WTC11 (cell line): ENCODE results near the gene NR1D1. TPM values are rescaled to one million over a fixed set of nuclear protein-coding genes. Genes with fewer than 3 reads are reported as not detected.

ENCODE experiments used
- ATAC-seq: fragments of 200-7000 bp; cut with Tn5 transposase; 2 replicates; pipeline ENCODE4 v1.10.0; 2021; ENCODE audit warnings: mild to moderate bottlenecking, moderate library complexity
- CTCF ChIA-PET: fragments of 300-600 bp; sonication (Branson Sonifier 250); formaldehyde crosslinking; loops from one replicate; lab custom pipeline; 2021; ENCODE audit warnings: antibody characterized with exemption; lab: Charles Lee
- POLR2A ChIA-PET: fragments of 350-600 bp; sonication (Branson Sonifier 250); formaldehyde crosslinking; loops from one replicate; lab custom pipeline; 2021; ENCODE audit warnings: antibody characterized with exemption; lab: Charles Lee
- DNase-seq: peaks from one replicate; pipeline ENCODE4 v3.0.0; 2021; ENCODE audit warnings: low spot score
- H3K27ac Mint-ChIP-seq: 2 replicates; pipeline ENCODE4 v1.8.0; 2021; ENCODE audit warnings: mixed read lengths
- H3K27me3 Mint-ChIP-seq: 2 replicates; pipeline ENCODE4 v1.8.0; 2021; ENCODE audit warnings: low read depth, mild to moderate bottlenecking, moderate library complexity, mixed read lengths
- H3K36me3 Mint-ChIP-seq: 2 replicates; pipeline ENCODE4 v1.8.0; 2021; ENCODE audit warnings: mixed read lengths
- H3K4me1 Mint-ChIP-seq: 2 replicates; pipeline ENCODE4 v1.8.0; 2022; ENCODE audit warnings: mixed read lengths
- H3K4me3 Mint-ChIP-seq: 2 replicates; pipeline ENCODE4 v1.8.0; 2021; ENCODE audit warnings: mild to moderate bottlenecking, moderate library complexity, mixed read lengths
- H3K9me3 Mint-ChIP-seq: 2 replicates; pipeline ENCODE4 v1.8.0; 2021; ENCODE audit warnings: mixed read lengths
- ATF6 ChIP-seq: sonication (generic); formaldehyde crosslinking; IDR thresholded peaks from 2 replicates; pipeline ENCODE4 v1.8.1; 2023; ENCODE audit warnings: mild to moderate bottlenecking, missing genetic modification reagents
- CBFB ChIP-seq: sonication (generic); formaldehyde crosslinking; IDR thresholded peaks from 2 replicates; pipeline ENCODE4 v1.8.1; 2022; ENCODE audit warnings: mild to moderate bottlenecking, low read depth, missing genetic modification reagents
- CDX4 ChIP-seq: fragments of 250-450 bp; sonication (Bioruptor Pico); IDR thresholded peaks from 2 replicates; pipeline ENCODE4 v1.9.0; 2021; ENCODE audit warnings: moderate library complexity, mild to moderate bottlenecking, inconsistent platforms, borderline replicate concordance
- CREB1 ChIP-seq: sonication (generic); formaldehyde crosslinking; IDR thresholded peaks from 2 replicates; pipeline ENCODE4 v1.8.0; 2023; ENCODE audit warnings: mild to moderate bottlenecking, missing genetic modification reagents
- CREM ChIP-seq: sonication (generic); formaldehyde crosslinking; IDR thresholded peaks from 2 replicates; pipeline ENCODE4 v1.8.1; 2022; ENCODE audit warnings: mild to moderate bottlenecking, missing genetic modification reagents, moderate library complexity
- EMX1 ChIP-seq: fragments of 250-450 bp; sonication (Bioruptor Pico); IDR thresholded peaks from 2 replicates; pipeline ENCODE4 v1.8.0; 2021; ENCODE audit warnings: mild to moderate bottlenecking
- FOXJ3 ChIP-seq: sonication (generic); formaldehyde crosslinking; IDR thresholded peaks from 2 replicates; pipeline ENCODE4 v1.9.0; 2021; ENCODE audit warnings: missing genetic modification reagents, mild to moderate bottlenecking, borderline replicate concordance
- FOXP1 ChIP-seq: sonication (generic); formaldehyde crosslinking; IDR thresholded peaks from 2 replicates; pipeline ENCODE4 v1.8.0; 2022; ENCODE audit warnings: missing genetic modification reagents, mild to moderate bottlenecking, moderate library complexity, borderline replicate concordance
- JUN ChIP-seq: sonication (generic); formaldehyde crosslinking; IDR thresholded peaks from 2 replicates; pipeline ENCODE4 v1.8.0; 2023; ENCODE audit warnings: mild to moderate bottlenecking, missing genetic modification reagents
- KAT7 ChIP-seq: sonication (generic); formaldehyde crosslinking; IDR thresholded peaks from 2 replicates; pipeline ENCODE4 v1.8.1; 2023; ENCODE audit warnings: missing genetic modification reagents, mild to moderate bottlenecking, borderline replicate concordance
- NFYB ChIP-seq: sonication (generic); formaldehyde crosslinking; conservative IDR thresholded peaks from 2 replicates; pipeline ENCODE4 v1.8.0; 2022; ENCODE audit warnings: low read depth, missing genetic modification reagents
- NR3C1 ChIP-seq: sonication (generic); formaldehyde crosslinking; conservative IDR thresholded peaks from 2 replicates; pipeline ENCODE4 v1.8.1; 2023; ENCODE audit warnings: low read depth, mild to moderate bottlenecking, missing genetic modification reagents
- PREB ChIP-seq: sonication (generic); formaldehyde crosslinking; IDR thresholded peaks from 2 replicates; pipeline ENCODE4 v1.8.1; 2022; ENCODE audit warnings: mild to moderate bottlenecking, missing genetic modification reagents, moderate library complexity, borderline replicate concordance
- TEAD4 ChIP-seq: sonication (generic); formaldehyde crosslinking; IDR thresholded peaks from 2 replicates; pipeline ENCODE4 v1.8.0; 2022; ENCODE audit warnings: mild to moderate bottlenecking, missing genetic modification reagents
- USF2 ChIP-seq: sonication (generic); formaldehyde crosslinking; IDR thresholded peaks from 2 replicates; pipeline ENCODE4 v1.8.1; 2023; ENCODE audit warnings: mild to moderate bottlenecking, missing genetic modification reagents, moderate library complexity
- ZNF138 ChIP-seq: sonication (generic); formaldehyde crosslinking; conservative IDR thresholded peaks from 2 replicates; pipeline ENCODE4 v1.8.1; 2022; ENCODE audit warnings: mild to moderate bottlenecking, moderate library complexity, missing genetic modification reagents
- ZNF263 ChIP-seq: sonication (generic); formaldehyde crosslinking; IDR thresholded peaks from 2 replicates; pipeline ENCODE4 v1.8.1; 2022; ENCODE audit warnings: low read depth, mild to moderate bottlenecking, moderate library complexity, missing genetic modification reagents
- total RNA-seq: library from RNA; stranded (reverse); gene quantifications from 3 replicates; pipeline ENCODE4 v1.2.3, GENCODE V29; 2021
- TF ChIP-seq, protein P1 (sequence below): sonication (generic); formaldehyde crosslinking; IDR thresholded peaks from 2 replicates; pipeline ENCODE4 v1.8.1; 2022; ENCODE audit warnings: missing genetic modification reagents, borderline replicate concordance
- TF ChIP-seq, protein P2 (sequence below): fragments of 200-600 bp; IDR thresholded peaks from 2 replicates; pipeline ENCODE4 v1.8.0; 2022; ENCODE audit warnings: antibody characterized with exemption
- TF ChIP-seq, protein P3 (sequence below): sonication (generic); formaldehyde crosslinking; IDR thresholded peaks from 2 replicates; pipeline ENCODE4 v1.8.0; 2022; ENCODE audit warnings: mild to moderate bottlenecking, missing genetic modification reagents

NR1D1 gene
- total RNA-seq, 1 experiment from 2014 or later = 5.6 TPM

DNA sequence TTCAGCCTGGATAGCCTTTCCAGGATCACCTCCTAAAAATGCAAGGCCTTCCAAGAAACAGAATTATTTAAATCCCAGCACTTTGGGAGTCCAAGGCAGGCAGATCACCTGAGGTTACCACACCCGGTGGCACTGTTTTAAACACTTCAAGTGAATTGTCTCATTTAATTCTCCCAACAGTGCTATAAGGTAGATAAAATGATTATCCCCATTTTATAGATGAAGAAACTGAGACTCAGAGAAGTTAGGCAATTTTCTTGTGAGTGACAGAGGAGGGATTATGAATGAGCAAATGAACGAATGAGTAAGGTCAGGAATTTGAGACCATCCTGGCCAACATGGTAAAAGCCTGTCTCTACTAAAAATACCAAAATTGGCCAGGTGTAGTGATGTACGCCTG, 20.8 kb downstream of the NR1D1 start:
- ATAC-seq (no peak), DNase-seq (no peak)
- Mint-ChIP-seq H3K9me3 (no peaks in the 10 kb centered on the region), H3K27me3 (no peaks in the 10 kb centered on the region), H3K36me3 (0 out of 2 replicates have a peak, but pooled peaks cover 2% of the 10 kb centered on the region), H3K27ac (no peak overlapping the region), H3K4me3 (no peak overlapping the region), H3K4me1 (peaks cover 17% of the 10 kb centered on the region)
- POLR2A ChIA-PET = no interaction called here
- CTCF ChIA-PET = interaction anchor here (1.2 to 7.3 kb wide), 2 partner anchors 43 to 52 kb away, joined by 3 to 193 read pairs; no protein-coding TSS in a partner anchor
- TF ChIP-seq TEAD4 (no peak), CREB1 (CRISPR knock-in tag) (no peak), KAT7 (CRISPR knock-in tag) (no peak), NR3C1 (no peak), CBFB (CRISPR knock-in tag) (no peak), FOXJ3 (CRISPR knock-in tag) (no peak), USF2 (CRISPR knock-in tag) (no peak), ZNF263 (CRISPR knock-in tag) (no peak), CDX4 (CRISPR knock-in tag) (no peak), JUN (CRISPR knock-in tag) (no peak), CREM (CRISPR knock-in tag) (no peak), FOXP1 (no peak), NFYB (CRISPR knock-in tag) (no peak), ZNF138 (CRISPR knock-in tag) (no peak), PREB (CRISPR knock-in tag) (no peak), EMX1 (CRISPR knock-in tag) (no peak), ATF6 (CRISPR knock-in tag) (no peak)
- TF ChIP-seq, protein P1, sequence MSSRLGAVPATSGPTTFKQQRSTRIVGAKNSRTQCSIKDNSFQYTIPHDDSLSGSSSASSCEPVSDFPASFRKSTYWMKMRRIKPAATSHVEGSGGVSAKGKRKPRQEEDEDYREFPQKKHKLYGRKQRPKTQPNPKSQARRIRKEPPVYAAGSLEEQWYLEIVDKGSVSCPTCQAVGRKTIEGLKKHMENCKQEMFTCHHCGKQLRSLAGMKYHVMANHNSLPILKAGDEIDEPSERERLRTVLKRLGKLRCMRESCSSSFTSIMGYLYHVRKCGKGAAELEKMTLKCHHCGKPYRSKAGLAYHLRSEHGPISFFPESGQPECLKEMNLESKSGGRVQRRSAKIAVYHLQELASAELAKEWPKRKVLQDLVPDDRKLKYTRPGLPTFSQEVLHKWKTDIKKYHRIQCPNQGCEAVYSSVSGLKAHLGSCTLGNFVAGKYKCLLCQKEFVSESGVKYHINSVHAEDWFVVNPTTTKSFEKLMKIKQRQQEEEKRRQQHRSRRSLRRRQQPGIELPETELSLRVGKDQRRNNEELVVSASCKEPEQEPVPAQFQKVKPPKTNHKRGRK (CRISPR knock-in tag) = no peak
- TF ChIP-seq, protein P2, sequence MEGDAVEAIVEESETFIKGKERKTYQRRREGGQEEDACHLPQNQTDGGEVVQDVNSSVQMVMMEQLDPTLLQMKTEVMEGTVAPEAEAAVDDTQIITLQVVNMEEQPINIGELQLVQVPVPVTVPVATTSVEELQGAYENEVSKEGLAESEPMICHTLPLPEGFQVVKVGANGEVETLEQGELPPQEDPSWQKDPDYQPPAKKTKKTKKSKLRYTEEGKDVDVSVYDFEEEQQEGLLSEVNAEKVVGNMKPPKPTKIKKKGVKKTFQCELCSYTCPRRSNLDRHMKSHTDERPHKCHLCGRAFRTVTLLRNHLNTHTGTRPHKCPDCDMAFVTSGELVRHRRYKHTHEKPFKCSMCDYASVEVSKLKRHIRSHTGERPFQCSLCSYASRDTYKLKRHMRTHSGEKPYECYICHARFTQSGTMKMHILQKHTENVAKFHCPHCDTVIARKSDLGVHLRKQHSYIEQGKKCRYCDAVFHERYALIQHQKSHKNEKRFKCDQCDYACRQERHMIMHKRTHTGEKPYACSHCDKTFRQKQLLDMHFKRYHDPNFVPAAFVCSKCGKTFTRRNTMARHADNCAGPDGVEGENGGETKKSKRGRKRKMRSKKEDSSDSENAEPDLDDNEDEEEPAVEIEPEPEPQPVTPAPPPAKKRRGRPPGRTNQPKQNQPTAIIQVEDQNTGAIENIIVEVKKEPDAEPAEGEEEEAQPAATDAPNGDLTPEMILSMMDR = no peak
- TF ChIP-seq, protein P3, sequence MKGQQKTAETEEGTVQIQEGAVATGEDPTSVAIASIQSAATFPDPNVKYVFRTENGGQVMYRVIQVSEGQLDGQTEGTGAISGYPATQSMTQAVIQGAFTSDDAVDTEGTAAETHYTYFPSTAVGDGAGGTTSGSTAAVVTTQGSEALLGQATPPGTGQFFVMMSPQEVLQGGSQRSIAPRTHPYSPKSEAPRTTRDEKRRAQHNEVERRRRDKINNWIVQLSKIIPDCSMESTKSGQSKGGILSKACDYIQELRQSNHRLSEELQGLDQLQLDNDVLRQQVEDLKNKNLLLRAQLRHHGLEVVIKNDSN (CRISPR knock-in tag) = no peak
